DND-41 (cell line): ENCODE results near the gene MCHR1.

Experiments
- EZH2 ChIP-seq: IDR thresholded peaks from 3 replicates; pipeline ENCODE4 v1.6.1; 2012; ENCODE audit warnings: borderline replicate concordance, low read depth, mild to moderate bottlenecking, moderate library complexity, low read length, inconsistent platforms; ENCODE audit not compliant: severe bottlenecking
- TF ChIP-seq, protein P1 (sequence below): IDR thresholded peaks from 2 replicates; pipeline ENCODE4 v1.5.1; 2012; ENCODE audit warnings: borderline replicate concordance, low read length, moderate library complexity, mild to moderate bottlenecking; ENCODE audit not compliant: poor library complexity, severe bottlenecking; ENCODE audit errors: extremely low read depth

- TF ChIP-seq, protein P1, sequence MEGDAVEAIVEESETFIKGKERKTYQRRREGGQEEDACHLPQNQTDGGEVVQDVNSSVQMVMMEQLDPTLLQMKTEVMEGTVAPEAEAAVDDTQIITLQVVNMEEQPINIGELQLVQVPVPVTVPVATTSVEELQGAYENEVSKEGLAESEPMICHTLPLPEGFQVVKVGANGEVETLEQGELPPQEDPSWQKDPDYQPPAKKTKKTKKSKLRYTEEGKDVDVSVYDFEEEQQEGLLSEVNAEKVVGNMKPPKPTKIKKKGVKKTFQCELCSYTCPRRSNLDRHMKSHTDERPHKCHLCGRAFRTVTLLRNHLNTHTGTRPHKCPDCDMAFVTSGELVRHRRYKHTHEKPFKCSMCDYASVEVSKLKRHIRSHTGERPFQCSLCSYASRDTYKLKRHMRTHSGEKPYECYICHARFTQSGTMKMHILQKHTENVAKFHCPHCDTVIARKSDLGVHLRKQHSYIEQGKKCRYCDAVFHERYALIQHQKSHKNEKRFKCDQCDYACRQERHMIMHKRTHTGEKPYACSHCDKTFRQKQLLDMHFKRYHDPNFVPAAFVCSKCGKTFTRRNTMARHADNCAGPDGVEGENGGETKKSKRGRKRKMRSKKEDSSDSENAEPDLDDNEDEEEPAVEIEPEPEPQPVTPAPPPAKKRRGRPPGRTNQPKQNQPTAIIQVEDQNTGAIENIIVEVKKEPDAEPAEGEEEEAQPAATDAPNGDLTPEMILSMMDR = no peak
- no peak for TF ChIP-seq EZH2
Measured at GRCh38 chr22:40671796-40672360, 7.4 kb upstream of the MCHR1 start.
